ENCODE measurements around the gene GRM2. TPM values are rescaled to one million over a fixed set of nuclear protein-coding genes. Genes with fewer than 3 reads are reported as not detected.
A peak's percentile ranks its signal among the peaks of the same experiment; 100 is the strongest.

GRM2 gene
- total RNA-seq, 2 donors from 2014 or later = not detected

- ATAC-seq = no peak
- intact Hi-C loops (cut with DNase I, micrococcal nuclease) = no loop called here
- no peak for DNase-seq
Measured at GRCh38 chr3:51698209-51698608, 8.7 kb upstream of the GRM2 start.

- ATAC-seq (no peak), DNase-seq (no peak)
- intact Hi-C loops (cut with DNase I, micrococcal nuclease) = no loop called here
Measured at GRCh38 chr3:51700403-51700802, 6.5 kb upstream of the GRM2 start.

GRCh38 chr3:51702156-51702555 lies 4.7 kb upstream of the GRM2 start:
- DNase-seq (no peak), ATAC-seq (no peak)
- intact Hi-C loops (cut with DNase I, micrococcal nuclease) = no loop called here

GRCh38 chr3:51703068-51703760 lies 3.7 kb upstream of the GRM2 start:
- ATAC-seq = no peak
- intact Hi-C loops (cut with DNase I, micrococcal nuclease) = no loop called here
- no peak for DNase-seq

- DNase-seq (no peak), ATAC-seq (no peak)
- intact Hi-C loops (cut with DNase I, micrococcal nuclease) = no loop called here
Measured at GRCh38 chr3:51703761-51704510, 2.9 kb upstream of the GRM2 start.

- no peak for DNase-seq
- intact Hi-C loops (cut with DNase I, micrococcal nuclease) = no loop called here
- ATAC-seq = no peak
Measured at GRCh38 chr3:51704511-51704950, 2.3 kb upstream of the GRM2 start.

GRCh38 chr3:51705276-51706020 lies 1.4 kb upstream of the GRM2 start:
- DNase-seq = peak in 1 of 2 donors; percentile 10
- ATAC-seq = no peak
- intact Hi-C loops (cut with DNase I, micrococcal nuclease) = no loop called here

- intact Hi-C loops (cut with DNase I, micrococcal nuclease) = no loop called here
- DNase-seq = peak in 1 of 2 donors; percentile 8
- ATAC-seq = no peak
Measured at GRCh38 chr3:51706021-51706485, 815 bp upstream of the GRM2 start.

GRCh38 chr3:51708216-51708845 lies 1.5 kb downstream of the GRM2 start:
- intact Hi-C loops (cut with DNase I, micrococcal nuclease) = no loop called here
- peak in 1 of 2 donors; percentile 8 for DNase-seq
- ATAC-seq = no peak

GRCh38 chr3:51709004-51709420 lies 2.1 kb downstream of the GRM2 start:
- DNase-seq (peak in 1 of 2 donors; percentile 9), ATAC-seq (no peak)

GRCh38 chr3:51709675-51710074 lies 2.8 kb downstream of the GRM2 start:
- DNase-seq = peak in 1 of 2 donors; percentile 3

More at GRCh38 chr3:51709004-51709420, 2.1 kb downstream of the GRM2 start:
- intact Hi-C loops (cut with DNase I, micrococcal nuclease) = no loop called here

GRCh38 chr3:51710631-51711351 lies 3.9 kb downstream of the GRM2 start:
- no peak for DNase-seq
- no peak for ATAC-seq
- intact Hi-C loops (cut with DNase I, micrococcal nuclease) = no loop called here

More at GRCh38 chr3:51709675-51710074, 2.8 kb downstream of the GRM2 start:
- intact Hi-C loops (cut with DNase I, micrococcal nuclease) = no loop called here
- no peak for ATAC-seq

- DNase-seq (no peak), ATAC-seq (no peak)
- intact Hi-C loops (cut with DNase I, micrococcal nuclease) = no loop called here
Measured at GRCh38 chr3:51711352-51712037, 4.6 kb downstream of the GRM2 start.

- ATAC-seq (no peak), DNase-seq (no peak)
- intact Hi-C loops (cut with DNase I, micrococcal nuclease) = no loop called here
Measured at GRCh38 chr3:51712038-51712420, 5.2 kb downstream of the GRM2 start.

GRCh38 chr3:51712511-51712931 lies 5.7 kb downstream of the GRM2 start:
- DNase-seq = no peak
- intact Hi-C loops (cut with DNase I, micrococcal nuclease) = no loop called here
- ATAC-seq = no peak

GRCh38 chr3:51712963-51713362 lies 6.1 kb downstream of the GRM2 start:
- intact Hi-C loops (cut with DNase I, micrococcal nuclease) = no loop called here
- no peak for DNase-seq
- no peak for ATAC-seq

- no peak for DNase-seq
- ATAC-seq = no peak
- intact Hi-C loops (cut with DNase I, micrococcal nuclease) = no loop called here
Measured at GRCh38 chr3:51715231-51715976, 8.5 kb downstream of the GRM2 start.

Measured in left colon (tissue), 2 donors.